CD4-positive, alpha-beta T cell treated with Interleukin-15 for 1 hour (primary cell): ENCODE measurements around the gene AURKA.

Source experiments
- DNase-seq: peaks from one replicate; pipeline ENCODE4 v3.0.0-alpha.2; 2020

AURKA gene

GRCh38 chr20:56392132-56392880, at the start of gene AURKA, which contains the start of gene CSTF1:
Gene AURKA, minus strand, starts transcription at chr20:56392215. Its CDS starts 4,018 bp downstream, at chr20:56388197.
Gene CSTF1, plus strand, starts transcription at chr20:56392645. Its CDS starts 2,908 bp downstream, at chr20:56395553.
- DNase-seq: peak; percentile 100

GRCh38 chr20:56440346-56441007, 48.5 kb upstream of the AURKA start:
- DNase-seq: peak; percentile 53

- DNase-seq: no peak
These were observed 47.8 kb upstream of the AURKA start for GRCh38 chr20:56439771-56440291.

- no peak for DNase-seq
These were observed 46.3 kb upstream of the AURKA start for GRCh38 chr20:56438284-56438683.

GRCh38 chr20:56437196-56437960, 45.4 kb upstream of the AURKA start:
- DNase-seq: no peak

GRCh38 chr20:56433880-56434255, 41.9 kb upstream of the AURKA start:
- DNase-seq: no peak

GRCh38 chr20:56433221-56433879, 41.3 kb upstream of the AURKA start:
- DNase-seq: no peak

GRCh38 chr20:56431471-56431870, 39.5 kb upstream of the AURKA start:
- DNase-seq: no peak

- DNase-seq: no peak
These were observed 38.9 kb upstream of the AURKA start for GRCh38 chr20:56430957-56431356.

- no peak for DNase-seq
These were observed 38.4 kb upstream of the AURKA start for GRCh38 chr20:56430461-56430860.

- no peak for DNase-seq
These were observed 37.9 kb upstream of the AURKA start for GRCh38 chr20:56429941-56430340.

GRCh38 chr20:56429502-56429901, 37.5 kb upstream of the AURKA start:
- no peak for DNase-seq

- no peak for DNase-seq
These were observed 36.9 kb upstream of the AURKA start for GRCh38 chr20:56428881-56429280.

- no peak for DNase-seq
These were observed 36.4 kb upstream of the AURKA start for GRCh38 chr20:56428410-56428809.

GRCh38 chr20:56427797-56428196, 35.8 kb upstream of the AURKA start:
- no peak for DNase-seq

GRCh38 chr20:56426926-56427325, 34.9 kb upstream of the AURKA start:
- no peak for DNase-seq

GRCh38 chr20:56426026-56426425, 34.0 kb upstream of the AURKA start:
- DNase-seq: no peak

GRCh38 chr20:56424931-56425330, 32.9 kb upstream of the AURKA start:
- DNase-seq: no peak

GRCh38 chr20:56423886-56424285, 31.9 kb upstream of the AURKA start:
- DNase-seq: no peak

GRCh38 chr20:56423211-56423610, 31.2 kb upstream of the AURKA start:
- DNase-seq: no peak

GRCh38 chr20:56422824-56423189, 30.8 kb upstream of the AURKA start:
- no peak for DNase-seq

- DNase-seq: no peak
These were observed 30.2 kb upstream of the AURKA start for GRCh38 chr20:56422076-56422823.
